HepG2 (cell line): Measurements from ENCODE around the gene LIN28A. TPM values are rescaled to one million over a fixed set of nuclear protein-coding genes. Genes with fewer than 3 reads are reported as not detected.

ENCODE experiments used
- ATAC-seq: fragments of 200-7000 bp; cut with Tn5 transposase; 3 replicates; pipeline ENCODE4 v1.9.1; 2020; ENCODE audit warnings: mild to moderate bottlenecking, moderate library complexity
- BruUV-seq: library from RNA; stranded (reverse); fragments of 400-500 nt; replicated peaks from 2 replicates; lab custom pipeline; 2021; lab: Mats Ljungman, UMichigan
- CTCF ChIA-PET: fragments of 300-600 bp; formaldehyde crosslinking; extraction: SDS; loops from one replicate; lab custom pipeline; 2021; ENCODE audit warnings: low total read pairs, inconsistent platforms, low intra/inter-chr PET ratio; lab: Yijun Ruan, JAX
- POLR2A ChIA-PET: fragments of 350-600 bp; sonication (Branson Sonifier 250); formaldehyde crosslinking; loops from one replicate; lab custom pipeline; 2020; ENCODE audit warnings: antibody characterized with exemption, inconsistent platforms; lab: Yijun Ruan, JAX
- DNase-seq: peaks from one replicate; pipeline ENCODE4 v3.0.0-alpha.2; 2015; ENCODE audit warnings: low spot score
- FAIRE-seq: peaks from 3 replicates; lab custom pipeline; 2011; peaks lifted over from hg19 to GRCh38; lab: Jason Lieb, UNC
- H2AFZ ChIP-seq: one replicate; pipeline ENCODE4 v1.6.1; 2011; ENCODE audit warnings: low read length, inconsistent platforms
- H3K27ac ChIP-seq: fragments of 300-600 bp; 3 replicates; pipeline ENCODE4 v1.8.0; 2011; ENCODE audit warnings: mixed run types, mild to moderate bottlenecking, mixed read lengths, low read length, inconsistent platforms; ENCODE audit not compliant: insufficient read depth; ENCODE audit errors: extremely low read length
- H3K27me3 ChIP-seq, 2 experiments: fragments of 200-600 bp in 1 of 2; 2 replicates in 1 of 2; 3 replicates in 1 of 2; pipeline versions ENCODE4 v1.6.0 to v1.8.0; 2011; ENCODE audit warnings: low read length in 2 of 2, mild to moderate bottlenecking in 2 of 2, moderate library complexity in 2 of 2, inconsistent platforms in 1 of 2; ENCODE audit not compliant: insufficient read depth in 2 of 2, control insufficient read depth in 1 of 2
- H3K36me3 ChIP-seq, 2 experiments: fragments of 200-600 bp in 1 of 2; replicated peaks in 1 of 2; 2 replicates in 1 of 2; 3 replicates in 1 of 2; pipeline versions ENCODE4 v1.5.1 to v1.8.0; 2011; ENCODE audit warnings: low read length in 2 of 2, inconsistent platforms in 1 of 2; ENCODE audit not compliant: insufficient read depth in 2 of 2, control insufficient read depth in 1 of 2
- H3K4me1 ChIP-seq: 2 replicates; pipeline ENCODE4 v1.5.1; 2012; ENCODE audit warnings: low read length, inconsistent platforms; ENCODE audit not compliant: insufficient read depth
- H3K4me2 ChIP-seq: 2 replicates; pipeline ENCODE4 v1.6.0; 2011; ENCODE audit warnings: low read depth, low read length, inconsistent platforms
- H3K4me3 ChIP-seq, 3 experiments: fragments of 200-600 bp in 1 of 3; sonication (generic), shearing (Covaris generic) in 1 of 3; replicated peaks in 1 of 3; 2 replicates each; pipeline ENCODE4 v1.5.1; 2011 to 2016; ENCODE audit warnings: low read length in 3 of 3, inconsistent platforms in 2 of 3, low read depth in 2 of 3, mild to moderate bottlenecking in 2 of 3, control low read depth in 1 of 3, mixed read lengths in 1 of 3; ENCODE audit not compliant: insufficient read depth in 1 of 3
- H3K79me2 ChIP-seq: one replicate; pipeline ENCODE4 v1.6.1; 2011; ENCODE audit warnings: low read length, inconsistent platforms; ENCODE audit not compliant: insufficient read depth
- H3K9ac ChIP-seq: 2 replicates; pipeline ENCODE4 v1.6.0; 2011; ENCODE audit warnings: mild to moderate bottlenecking, low read depth, low read length, inconsistent platforms; ENCODE audit not compliant: insufficient read depth
- H3K9me3 ChIP-seq: 2 replicates; pipeline ENCODE4 v1.5.1; 2012; ENCODE audit warnings: mild to moderate bottlenecking, low read length
- H4K20me1 ChIP-seq: 2 replicates; pipeline ENCODE4 v1.6.0; 2011; ENCODE audit warnings: inconsistent platforms, mild to moderate bottlenecking, low read length, moderate library complexity; ENCODE audit not compliant: insufficient read depth
- CCDC6 ChIP-seq: sonication (generic); formaldehyde crosslinking; IDR thresholded peaks from 2 replicates; pipeline ENCODE4 v1.8.1; 2022; ENCODE audit warnings: mild to moderate bottlenecking, missing genetic modification reagents, moderate library complexity
- DR1 ChIP-seq: sonication (generic); formaldehyde crosslinking; IDR thresholded peaks from 2 replicates; pipeline ENCODE4 v1.8.0; 2021; ENCODE audit warnings: mild to moderate bottlenecking, missing genetic modification reagents, inconsistent platforms
- FOXK1 ChIP-seq: sonication (generic); formaldehyde crosslinking; IDR thresholded peaks from 2 replicates; pipeline ENCODE4 v1.4.0; 2020; ENCODE audit warnings: low read depth, missing genetic modification reagents, borderline replicate concordance
- HNF4A ChIP-seq: sonication (generic); formaldehyde crosslinking; IDR thresholded peaks from 2 replicates; pipeline ENCODE4 v1.4.0; 2020; ENCODE audit warnings: missing genetic modification reagents
- HNF4G ChIP-seq, 2 experiments: sonication (generic) in 1 of 2; formaldehyde crosslinking in 1 of 2; IDR thresholded peaks; 2 replicates each; pipeline versions ENCODE4 v1.4.0 to v1.6.1; 2011 to 2020; ENCODE audit warnings: borderline replicate concordance in 2 of 2, low read depth in 2 of 2, mild to moderate bottlenecking in 2 of 2, low read length in 1 of 2, missing genetic modification reagents in 1 of 2, moderate library complexity in 1 of 2
- KLF12 ChIP-seq: sonication (generic); formaldehyde crosslinking; IDR thresholded peaks from 2 replicates; pipeline ENCODE4 v1.4.0; 2020; ENCODE audit warnings: missing genetic modification reagents, borderline replicate concordance
- MIER2 ChIP-seq: IDR thresholded peaks from 2 replicates; pipeline ENCODE4 v1.6.1; 2016; ENCODE audit warnings: missing biosample characterization, missing genetic modification reagents
- TEAD3 ChIP-seq: optimal IDR thresholded peaks from 2 replicates; pipeline ENCODE3; 2016; ENCODE audit warnings: borderline replicate concordance
- ZNF296 ChIP-seq: sonication (generic); formaldehyde crosslinking; conservative IDR thresholded peaks from 2 replicates; pipeline ENCODE4 v1.5.0; 2020; ENCODE audit warnings: mild to moderate bottlenecking, missing genetic modification reagents
- ZNF335 ChIP-seq: sonication (generic); formaldehyde crosslinking; IDR thresholded peaks from 2 replicates; pipeline ENCODE4 v1.4.0; 2020; ENCODE audit warnings: missing genetic modification reagents
- ZNF557 ChIP-seq: sonication (generic); formaldehyde crosslinking; IDR thresholded peaks from 2 replicates; pipeline ENCODE4 v1.4.0; 2020; ENCODE audit warnings: missing genetic modification reagents
- ZNF703 ChIP-seq: sonication (generic); formaldehyde crosslinking; IDR thresholded peaks from 2 replicates; pipeline ENCODE4 v1.5.1; 2020; ENCODE audit warnings: missing genetic modification reagents, mild to moderate bottlenecking, moderate library complexity, borderline replicate concordance
- ZSCAN21 ChIP-seq: sonication (generic); formaldehyde crosslinking; IDR thresholded peaks from 2 replicates; pipeline ENCODE4 v1.8.0; 2022; ENCODE audit warnings: mild to moderate bottlenecking, missing genetic modification reagents, moderate library complexity, borderline replicate concordance
- ZSCAN9 ChIP-seq: IDR thresholded peaks from 2 replicates; pipeline ENCODE4 v1.6.1; 2016; ENCODE audit warnings: borderline replicate concordance
- WGBS: methylation state at CpG from one replicate; pipeline ENCODE4 v1.1.6; 2017; ENCODE audit warnings: low lambda C conversion rate; 5-methylcytosine and 5-hydroxymethylcytosine counted together
- in situ Hi-C: cut with HindIII; loops from 2 replicates; pipeline ENCODE4 v1.10.0; 2017; ENCODE audit warnings: low pct_unique_long_range_greater_than_20kb; ENCODE audit not compliant: extremely low pct_ligation_motif_present
- intact Hi-C: fragments of 100-400 bp; cut with micrococcal nuclease; formaldehyde crosslinking; loops from one replicate; pipeline ENCODE4 v1.10.0; 2022; ENCODE audit not compliant: unreplicated experiment
- polyA plus RNA-seq, 8 experiments: library from polyadenylated mRNA; depleted of rRNA in 3 of 8; stranded (reverse) in 7 of 8; unstranded in 1 of 8; fragments of >200 nt; fragmentation: Illumina TruSeq in 4 of 8; extraction: Trizol in 4 of 8; gene quantifications; 2 replicates each; pipeline versions ENCODE4 v1.2.1 to v1.2.3, GENCODE V29; 2011 to 2016; ENCODE audit warnings: low read depth in 4 of 8, missing spikeins in 1 of 8, mixed read lengths in 1 of 8; ENCODE audit not compliant: insufficient read depth in 1 of 8
- total RNA-seq, 5 experiments: library from RNA; depleted of rRNA; stranded (reverse); fragments of >200 nt; fragmentation: Illumina TruSeq; extraction: Trizol; gene quantifications; 2 replicates each; pipeline ENCODE4 v1.2.3, GENCODE V29; 2016; ENCODE audit warnings: low read depth in 1 of 5
- TF ChIP-seq, protein P1 (sequence below): sonication (generic); formaldehyde crosslinking; IDR thresholded peaks from 2 replicates; pipeline ENCODE4 v1.5.0; 2020; ENCODE audit warnings: missing genetic modification reagents
- TF ChIP-seq, protein P2 (sequence below): sonication (generic); formaldehyde crosslinking; IDR thresholded peaks from 2 replicates; pipeline ENCODE4 v1.5.0; 2020; ENCODE audit warnings: mild to moderate bottlenecking, missing genetic modification reagents

Gene LIN28A
- total and polyA plus RNA-seq, 2 of the 13 experiments (the other 11 are each of a cell fraction or from before 2014, with no cell fraction given): not detected

DNA sequence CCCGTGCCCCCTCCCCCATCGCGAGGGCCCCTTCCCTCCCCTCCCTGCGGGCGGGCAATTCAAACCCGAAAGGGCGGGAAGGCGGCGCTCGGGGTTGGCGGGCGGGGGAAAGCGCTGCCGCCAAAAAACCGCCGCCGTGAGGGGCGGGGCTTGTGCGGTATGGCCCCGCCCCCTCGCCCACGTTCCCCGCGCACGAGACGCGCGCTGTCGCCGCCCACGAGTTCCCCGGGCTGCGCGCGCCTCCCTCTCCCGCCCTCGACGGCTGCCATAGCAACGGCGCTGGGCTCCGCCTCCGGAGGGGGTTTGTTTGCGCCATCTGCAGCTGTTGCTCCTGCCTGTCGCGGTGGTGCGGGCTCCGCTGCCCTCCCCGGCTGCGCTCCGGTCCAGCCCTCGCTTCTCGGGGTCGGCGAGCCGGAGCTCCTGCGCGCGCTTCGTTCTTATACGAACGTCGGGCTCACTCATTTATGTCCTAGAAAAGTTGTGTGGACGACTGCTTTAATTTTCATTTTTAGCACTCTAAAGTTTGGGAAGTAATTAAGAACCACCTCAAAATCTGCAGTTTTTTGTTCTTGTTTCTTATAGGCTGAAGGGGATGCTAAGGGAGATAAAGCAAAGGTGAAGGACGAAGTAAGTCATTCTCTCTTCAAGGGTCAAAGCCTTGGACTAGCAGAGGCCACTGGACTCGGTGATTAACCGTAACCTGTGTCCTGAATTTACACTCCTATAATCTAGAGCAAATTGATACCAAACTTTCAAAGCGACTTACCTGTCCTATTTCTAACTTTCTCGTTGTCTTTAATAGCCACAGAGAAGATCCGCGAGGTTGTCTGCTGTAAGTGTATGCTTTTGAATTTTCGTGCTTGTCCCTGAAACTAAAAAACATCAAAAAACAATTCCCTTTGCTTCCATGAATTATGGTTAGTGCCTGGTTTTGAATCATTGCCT lies 62.6 kb downstream of the LIN28A start (continued):
- TF ChIP-seq DR1 (CRISPR knock-in tag) (no peak), KLF12 (CRISPR knock-in tag) (no peak), MIER2 (CRISPR knock-in tag) (0 out of 2 replicates have a peak, but pooled peaks have one; percentile 22), CCDC6 (CRISPR knock-in tag) (peak; percentile 78)
- TF ChIP-seq, protein P1, sequence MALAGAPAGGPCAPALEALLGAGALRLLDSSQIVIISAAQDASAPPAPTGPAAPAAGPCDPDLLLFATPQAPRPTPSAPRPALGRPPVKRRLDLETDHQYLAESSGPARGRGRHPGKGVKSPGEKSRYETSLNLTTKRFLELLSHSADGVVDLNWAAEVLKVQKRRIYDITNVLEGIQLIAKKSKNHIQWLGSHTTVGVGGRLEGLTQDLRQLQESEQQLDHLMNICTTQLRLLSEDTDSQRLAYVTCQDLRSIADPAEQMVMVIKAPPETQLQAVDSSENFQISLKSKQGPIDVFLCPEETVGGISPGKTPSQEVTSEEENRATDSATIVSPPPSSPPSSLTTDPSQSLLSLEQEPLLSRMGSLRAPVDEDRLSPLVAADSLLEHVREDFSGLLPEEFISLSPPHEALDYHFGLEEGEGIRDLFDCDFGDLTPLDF: peak; percentile 96

DNA sequence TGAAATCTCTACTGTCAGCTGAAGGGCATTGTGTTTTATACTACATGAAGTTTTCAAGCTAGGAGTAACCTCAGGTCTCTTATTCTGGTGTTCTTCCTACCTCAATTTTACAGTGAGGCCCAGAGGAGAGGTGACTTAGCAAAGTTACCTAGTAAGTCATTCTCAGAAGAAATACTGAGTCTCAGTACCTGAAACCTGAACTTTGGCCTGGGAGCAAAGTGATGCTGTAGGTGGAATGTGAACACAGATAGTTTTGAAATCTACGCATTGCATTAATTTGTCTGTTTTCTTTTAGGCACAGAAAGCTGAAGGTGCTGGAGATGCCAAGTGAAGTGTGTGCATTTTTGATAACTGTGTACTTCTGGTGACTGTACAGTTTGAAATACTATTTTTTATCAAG lies 64.2 kb downstream of the LIN28A start:
- no peak for TF ChIP-seq ZNF557 (CRISPR knock-in tag)
- TF ChIP-seq ZSCAN21: peak; percentile 99
- TF ChIP-seq ZNF335 (CRISPR knock-in tag): no peak
- TF ChIP-seq, protein P2, sequence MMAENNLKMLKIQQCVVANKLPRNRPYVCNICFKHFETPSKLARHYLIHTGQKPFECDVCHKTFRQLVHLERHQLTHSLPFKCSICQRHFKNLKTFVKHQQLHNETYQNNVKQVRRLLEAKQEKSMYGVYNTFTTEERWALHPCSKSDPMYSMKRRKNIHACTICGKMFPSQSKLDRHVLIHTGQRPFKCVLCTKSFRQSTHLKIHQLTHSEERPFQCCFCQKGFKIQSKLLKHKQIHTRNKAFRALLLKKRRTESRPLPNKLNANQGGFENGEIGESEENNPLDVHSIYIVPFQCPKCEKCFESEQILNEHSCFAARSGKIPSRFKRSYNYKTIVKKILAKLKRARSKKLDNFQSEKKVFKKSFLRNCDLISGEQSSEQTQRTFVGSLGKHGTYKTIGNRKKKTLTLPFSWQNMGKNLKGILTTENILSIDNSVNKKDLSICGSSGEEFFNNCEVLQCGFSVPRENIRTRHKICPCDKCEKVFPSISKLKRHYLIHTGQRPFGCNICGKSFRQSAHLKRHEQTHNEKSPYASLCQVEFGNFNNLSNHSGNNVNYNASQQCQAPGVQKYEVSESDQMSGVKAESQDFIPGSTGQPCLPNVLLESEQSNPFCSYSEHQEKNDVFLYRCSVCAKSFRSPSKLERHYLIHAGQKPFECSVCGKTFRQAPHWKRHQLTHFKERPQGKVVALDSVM: no peak
- TF ChIP-seq ZNF703: no peak
- peak; percentile 75 for TF ChIP-seq HNF4A
- peak; percentile 39 for TF ChIP-seq TEAD3 (CRISPR knock-in tag)
- 0 out of 2 replicates have a peak, but pooled peaks have one; percentile 14 for TF ChIP-seq HNF4G (IDR thresholded peaks at IDR 0.05; ENCODE audit: borderline replicate concordance, low read depth, low read length)
- TF ChIP-seq HNF4G (CRISPR knock-in tag; IDR thresholded peaks at IDR 0.05; ENCODE audit: borderline replicate concordance, low read depth): no peak
- TF ChIP-seq ZSCAN9: peak; percentile 90
- no peak for TF ChIP-seq ZNF296 (CRISPR knock-in tag)
- no peak for TF ChIP-seq FOXK1 (CRISPR knock-in tag)
- peaks cover 12% of the 10 kb centered on the region for H4K20me1 ChIP-seq
- DNase-seq: peak; percentile 20
- 87% methylated on average over 1 of the region's 1 CpG for WGBS
- H3K4me2 ChIP-seq: peak overlapping the region; percentile 84; the same call in 1 of the 2 replicates
- H3K9ac ChIP-seq: no peak overlapping the region
- H3K4me1 ChIP-seq: peaks cover 31% of the 10 kb centered on the region
- peaks cover 1 to 37% of the 10 kb centered on the region in 2 experiments for H3K36me3 ChIP-seq
- no peak for FAIRE-seq
- no peak overlapping the region for H2AFZ ChIP-seq
- in situ Hi-C loops: no loop called here
- POLR2A ChIA-PET: interaction anchor here (1.3 kb wide), 1 partner anchor 26 kb away, joined by 3 read pairs; no protein-coding TSS in a partner anchor
- no peaks in the 10 kb centered on the region; a peak in 1 of 5 replicates for H3K27me3 ChIP-seq
- H3K9me3 ChIP-seq: no peaks in the 10 kb centered on the region
- no peak overlapping the region for H3K4me3 ChIP-seq
- ATAC-seq: no peak
- H3K27ac ChIP-seq: no peak overlapping the region
- CTCF ChIA-PET: no interaction called here
- BruUV-seq: no TSS peak
- H3K79me2 ChIP-seq: peaks cover 18% of the 10 kb centered on the region
- intact Hi-C loops: no loop called here
